Neural cell (in vitro differentiated cells): ENCODE results near the gene IFT122.

ENCODE experiments used
- CTCF ChIP-seq: fragments of 450-650 bp; IDR thresholded peaks from 2 replicates; pipeline ENCODE4 v1.5.1; 2014; ENCODE audit warnings: antibody characterized with exemption, mild to moderate bottlenecking, moderate library complexity; ENCODE audit not compliant: poor library complexity, severe bottlenecking
- EP300 ChIP-seq: fragments of 450-650 bp; conservative IDR thresholded peaks from 2 replicates; pipeline ENCODE4 v1.6.1; 2014; ENCODE audit warnings: antibody characterized with exemption, mild to moderate bottlenecking, moderate library complexity; ENCODE audit not compliant: poor library complexity, severe bottlenecking
- EZH2 ChIP-seq: fragments of 200-600, 300-800 bp; shearing (Covaris generic), sonication (generic); IDR thresholded peaks from 2 replicates; pipeline ENCODE4 v1.6.1; 2014; ENCODE audit warnings: antibody characterized with exemption, low read length, borderline replicate concordance, mild to moderate bottlenecking; ENCODE audit not compliant: insufficient read depth, poor library complexity, severe bottlenecking
- MXI1 ChIP-seq: fragments of 450-650 bp; conservative IDR thresholded peaks from 2 replicates; pipeline ENCODE4 v1.6.1; 2014; ENCODE audit warnings: antibody characterized with exemption, mild to moderate bottlenecking; ENCODE audit not compliant: poor library complexity, severe bottlenecking
- POLR2AphosphoS5 ChIP-seq: IDR thresholded peaks from 2 replicates; pipeline ENCODE4 v1.6.1; 2012
- RAD21 ChIP-seq: fragments of 450-650 bp; conservative IDR thresholded peaks from 2 replicates; pipeline ENCODE4 v1.6.1; 2014; ENCODE audit warnings: antibody characterized with exemption, mild to moderate bottlenecking, moderate library complexity
- REST ChIP-seq: IDR thresholded peaks from 2 replicates; pipeline ENCODE4 v1.6.1; 2012; ENCODE audit warnings: borderline replicate concordance
- SMC3 ChIP-seq: fragments of 450-650 bp; conservative IDR thresholded peaks from 2 replicates; pipeline ENCODE4 v1.6.1; 2014; ENCODE audit warnings: antibody characterized with exemption, mild to moderate bottlenecking, moderate library complexity; ENCODE audit not compliant: poor library complexity
- TAF1 ChIP-seq: IDR thresholded peaks from 2 replicates; pipeline ENCODE4 v1.6.1; 2012; ENCODE audit warnings: low read depth

- TF ChIP-seq CTCF (no peak), EP300 (no peak), EZH2 (no peak), REST (no peak), SMC3 (no peak), POLR2AphosphoS5 (no peak), RAD21 (no peak), TAF1 (no peak), MXI1 (no peak)
These were observed 127.2 kb downstream of the IFT122 start for GRCh38 chr3:129567176-129567705.
